Cerebellar cortex (tissue), 1 donor: Measurements from ENCODE around the gene ACTMAP.
A peak's percentile ranks its signal among the peaks of the same experiment; 100 is the strongest.
"Not testable (repeated sequence)": the region's sequence is repeated elsewhere in the genome, so short reads cannot be mapped to it uniquely, and the experiment has no call there.

Experiments used
- DNase-seq: peaks from one replicate; pipeline ENCODE4 v3.0.0-alpha.2; 2015; ENCODE audit warnings: low spot score

The ACTMAP gene

GRCh38 chr19:40776364-40776763 is 26.1 kb upstream of the ACTMAP start:
- no peak for DNase-seq

GRCh38 chr19:40775632-40776022 is 25.4 kb upstream of the ACTMAP start:
- no peak for DNase-seq

GRCh38 chr19:40774916-40775631 is 24.8 kb upstream of the ACTMAP start, which contains the start of gene MIA:
TSS of gene MIA (plus strand) at chr19:40775521. CDS start at chr19:40775543, 22 bp downstream.
- DNase-seq = no peak

GRCh38 chr19:40771101-40771862 is 21.0 kb upstream of the ACTMAP start:
- DNase-seq = peak; percentile 27

- DNase-seq = no peak
These were observed 18.6 kb upstream of the ACTMAP start for GRCh38 chr19:40768869-40769268.

GRCh38 chr19:40766385-40766784 is 16.1 kb upstream of the ACTMAP start:
- not testable (repeated sequence) for DNase-seq

GRCh38 chr19:40763963-40764362 is 13.7 kb upstream of the ACTMAP start:
- no peak for DNase-seq

GRCh38 chr19:40763526-40763925 is 13.2 kb upstream of the ACTMAP start:
- DNase-seq = no peak

- no peak for DNase-seq
These were observed 12.6 kb upstream of the ACTMAP start for GRCh38 chr19:40762754-40763470.

GRCh38 chr19:40759352-40759751 is 9.1 kb upstream of the ACTMAP start:
- no peak for DNase-seq

- DNase-seq = no peak
These were observed 8.2 kb upstream of the ACTMAP start for GRCh38 chr19:40758491-40758890.

- DNase-seq = no peak
These were observed 6.3 kb upstream of the ACTMAP start for GRCh38 chr19:40756502-40757110.

- DNase-seq = no peak
These were observed 5.5 kb upstream of the ACTMAP start for GRCh38 chr19:40755791-40756190.

- DNase-seq = no peak
These were observed 5.0 kb upstream of the ACTMAP start for GRCh38 chr19:40755248-40755624.

GRCh38 chr19:40754611-40755247 is 4.5 kb upstream of the ACTMAP start:
- DNase-seq = no peak

GRCh38 chr19:40752257-40752781 is 2.0 kb upstream of the ACTMAP start:
- no peak for DNase-seq

GRCh38 chr19:40750874-40751537 is 729 bp upstream of the ACTMAP start, which contains the start of gene SNRPA:
TSS of gene SNRPA (plus strand) at chr19:40751203. CDS start at chr19:40751409, 206 bp downstream.
- peak; percentile 98 for DNase-seq

- no peak for DNase-seq
These were observed 2.7 kb downstream of the ACTMAP start for GRCh38 chr19:40747536-40747935.

- DNase-seq = no peak
These were observed 4.9 kb downstream of the ACTMAP start for GRCh38 chr19:40745402-40745780.

GRCh38 chr19:40744554-40745401 is 5.5 kb downstream of the ACTMAP start:
- DNase-seq = peak; percentile 48
